ENCODE results near the gene PTPRQ.

Gene PTPRQ

DNA sequence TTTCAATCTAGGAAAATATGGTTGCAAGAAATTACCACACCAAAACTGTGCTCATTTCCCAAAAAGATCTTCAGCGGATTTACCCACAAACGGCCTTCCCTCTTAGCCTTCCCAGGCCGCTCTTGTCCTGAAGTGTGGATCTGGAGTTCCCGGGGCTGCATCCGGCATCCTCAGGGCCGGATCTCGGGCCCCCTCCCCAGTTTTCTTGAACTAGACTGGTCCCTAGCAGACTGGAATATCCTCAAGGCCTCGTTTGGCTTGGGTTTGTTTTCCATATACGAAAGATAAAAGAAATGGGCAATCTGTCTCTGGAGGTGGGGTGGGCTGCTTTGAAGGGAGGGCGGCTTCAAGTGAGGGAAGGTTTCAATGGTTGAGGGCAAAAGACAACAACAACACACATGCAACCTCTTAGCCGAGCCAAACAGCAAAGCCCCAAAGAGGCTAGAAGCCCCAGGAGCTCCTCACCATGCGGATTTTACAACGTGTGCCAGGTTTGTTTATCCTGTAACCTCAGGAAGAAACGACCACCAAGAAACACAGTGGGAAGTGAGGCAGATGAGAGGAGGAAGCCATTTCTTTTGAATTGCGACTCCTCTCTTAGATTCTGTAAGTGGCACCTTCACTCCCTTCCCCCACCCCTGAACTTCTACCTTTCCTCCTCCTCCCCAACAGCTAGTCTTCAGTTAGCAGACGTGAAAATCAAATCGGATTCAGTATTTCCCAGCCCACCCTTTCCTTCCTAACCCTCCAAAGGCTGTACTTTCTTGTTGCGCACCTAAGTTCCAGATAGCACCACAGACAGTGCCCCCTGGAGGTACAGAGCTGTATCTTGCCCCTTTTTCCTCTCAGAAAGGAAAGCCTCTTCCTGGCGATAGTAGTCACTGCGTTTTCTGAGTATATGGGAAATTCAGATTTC is 266.0 kb downstream of the PTPRQ start:
- Mint-ChIP-seq H3K27ac (no peak overlapping the region), H3K4me1 (no peaks in the 10 kb centered on the region), H3K4me3 (no peak overlapping the region), H3K9me3 (peaks cover 6% of the 10 kb centered on the region), H3K36me3 (no peaks in the 10 kb centered on the region), H3K27me3 (peaks cover 44% of the 10 kb centered on the region)

DNA sequence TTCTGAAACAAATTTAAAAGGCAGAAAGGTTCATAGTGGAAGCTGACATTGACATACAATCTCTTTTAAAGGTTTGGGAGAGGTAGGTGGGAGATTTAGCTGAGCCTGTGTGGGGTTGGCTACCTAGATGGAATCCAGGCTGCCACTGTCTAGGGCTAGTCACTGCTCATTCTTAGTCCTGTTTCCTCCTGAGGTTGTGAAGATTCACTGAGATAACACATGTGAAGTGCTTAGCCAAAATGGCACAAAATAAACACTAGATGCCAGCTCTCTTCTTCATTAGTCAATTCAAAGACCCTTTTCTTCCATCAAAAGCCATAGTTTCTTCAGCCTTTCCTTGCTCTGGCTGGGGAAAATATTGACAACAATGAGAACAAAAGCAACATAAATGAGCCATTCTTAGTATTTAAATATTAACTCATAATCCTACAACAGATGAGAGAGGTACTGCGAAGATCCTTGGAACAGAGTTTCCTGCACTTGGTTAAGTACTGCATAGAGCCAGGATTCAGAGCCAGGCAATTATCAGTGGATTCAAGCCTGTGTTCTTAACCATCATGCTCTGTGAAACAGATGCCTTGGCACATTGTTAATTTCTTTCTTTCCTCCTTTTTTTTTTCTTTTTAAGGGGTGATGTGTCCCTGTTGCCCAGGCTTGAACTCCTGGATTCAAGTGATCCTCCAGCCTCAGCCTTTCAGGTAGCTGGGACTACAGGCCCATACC is 266.9 kb downstream of the PTPRQ start:
- H3K27ac Mint-ChIP-seq, result no peak overlapping the region
- peaks cover 48% of the 10 kb centered on the region for H3K27me3 Mint-ChIP-seq
- H3K4me3 Mint-ChIP-seq, result no peak overlapping the region

DNA sequence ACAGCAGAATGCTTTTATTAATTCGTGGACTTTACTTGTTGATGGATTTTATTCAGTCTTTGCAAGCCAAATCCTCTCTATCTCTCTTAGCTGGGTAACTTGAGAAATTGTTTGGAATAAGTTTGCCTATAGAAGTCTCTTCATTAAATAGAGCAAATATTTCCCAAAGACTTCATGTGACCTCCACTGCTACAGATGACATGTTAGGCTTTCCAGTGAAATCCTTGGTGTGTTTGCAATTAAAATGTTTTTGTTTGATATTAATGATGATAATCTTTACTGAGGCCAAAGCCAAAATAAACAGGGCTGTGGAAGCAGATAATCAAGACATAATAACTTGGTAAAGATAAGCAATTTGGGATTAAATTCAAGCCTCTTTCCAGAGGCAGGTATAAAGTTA is 267.8 kb downstream of the PTPRQ start:
- Mint-ChIP-seq H3K4me1 (no peaks in the 10 kb centered on the region), H3K4me3 (no peak overlapping the region), H3K27ac (no peak overlapping the region), H3K9me3 (peaks cover 6% of the 10 kb centered on the region), H3K36me3 (no peaks in the 10 kb centered on the region), H3K27me3 (peaks cover 52% of the 10 kb centered on the region)

More for the DNA sequence above, 266.9 kb downstream of the PTPRQ start:
- Mint-ChIP-seq H3K4me1 (no peaks in the 10 kb centered on the region), H3K9me3 (peaks cover 6% of the 10 kb centered on the region), H3K36me3 (no peaks in the 10 kb centered on the region)

DNA sequence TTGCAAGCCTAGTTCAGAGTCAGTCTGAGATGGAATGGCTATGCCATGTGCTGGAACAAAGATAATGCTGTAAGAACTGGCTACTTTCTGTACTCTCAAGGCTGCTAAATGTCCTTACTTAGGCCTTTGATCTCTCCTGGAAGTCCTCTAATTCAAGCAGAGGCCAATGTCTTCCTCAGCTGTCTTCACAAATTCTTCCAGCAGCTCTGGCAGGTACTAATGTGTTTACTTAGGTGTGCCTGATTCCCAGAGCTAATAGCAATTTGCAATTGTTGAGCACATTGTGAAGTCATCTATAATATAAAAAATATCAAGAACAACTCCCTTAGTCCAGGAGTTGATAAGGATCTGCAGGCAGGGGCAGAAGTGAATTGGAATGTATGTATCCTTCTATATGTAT is 268.8 kb downstream of the PTPRQ start:
- H3K4me1 Mint-ChIP-seq, result no peaks in the 10 kb centered on the region
- H3K27ac Mint-ChIP-seq, result no peak overlapping the region
- no peaks in the 10 kb centered on the region for H3K36me3 Mint-ChIP-seq
- no peak overlapping the region for H3K4me3 Mint-ChIP-seq
- H3K9me3 Mint-ChIP-seq, result peaks cover 6% of the 10 kb centered on the region
- H3K27me3 Mint-ChIP-seq, result peaks cover 44% of the 10 kb centered on the region

DNA sequence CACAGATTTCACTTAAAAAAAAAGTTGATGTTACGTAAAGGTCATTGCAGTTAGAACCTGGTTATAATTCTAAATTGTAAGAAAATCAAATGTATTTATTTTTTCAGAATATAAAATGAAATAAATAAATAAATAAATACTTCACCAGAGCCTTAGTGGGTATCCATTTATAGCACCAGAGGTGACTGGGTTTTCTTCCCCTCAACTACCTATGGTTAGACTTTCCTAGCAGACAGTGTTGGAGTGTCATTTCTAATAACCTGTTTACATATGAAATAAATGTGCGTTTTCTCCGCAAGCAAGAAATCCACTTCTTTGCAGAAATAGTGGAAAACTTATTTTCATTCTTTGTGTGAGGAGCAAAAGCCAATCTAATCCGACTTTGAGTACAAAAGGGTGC is 269.4 kb downstream of the PTPRQ start:
- peaks cover 43% of the 10 kb centered on the region for H3K27me3 Mint-ChIP-seq
- no peak overlapping the region for H3K4me3 Mint-ChIP-seq
- no peaks in the 10 kb centered on the region for H3K36me3 Mint-ChIP-seq
- H3K4me1 Mint-ChIP-seq, result no peaks in the 10 kb centered on the region
- H3K9me3 Mint-ChIP-seq, result peaks cover 6% of the 10 kb centered on the region
- H3K27ac Mint-ChIP-seq, result no peak overlapping the region

DNA sequence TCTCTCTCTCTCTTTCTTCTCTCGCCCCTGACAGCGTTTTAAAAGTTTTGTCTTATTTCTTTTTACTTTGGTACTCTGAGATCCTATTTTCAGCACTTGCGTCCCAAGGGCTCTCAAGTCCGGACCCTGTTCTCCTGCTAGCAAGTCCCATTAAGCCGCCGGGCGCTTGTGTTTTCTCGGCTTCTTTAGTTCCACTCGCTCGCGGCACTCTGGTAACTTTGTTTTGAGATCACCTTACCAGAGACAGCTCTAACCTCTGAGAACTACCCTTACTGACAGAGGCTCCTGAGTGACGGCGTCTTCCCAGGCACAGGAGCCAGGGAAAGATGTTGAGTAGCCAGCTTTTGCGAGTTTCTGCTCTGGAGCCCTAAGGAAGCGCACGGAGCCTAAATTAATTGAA is 270.0 kb downstream of the PTPRQ start:
- no peaks in the 10 kb centered on the region for H3K36me3 Mint-ChIP-seq
- peaks cover 6% of the 10 kb centered on the region for H3K9me3 Mint-ChIP-seq
- H3K4me1 Mint-ChIP-seq, result no peaks in the 10 kb centered on the region
- no peak overlapping the region for H3K27ac Mint-ChIP-seq
- no peak overlapping the region for H3K4me3 Mint-ChIP-seq
- H3K27me3 Mint-ChIP-seq, result peaks cover 39% of the 10 kb centered on the region

DNA sequence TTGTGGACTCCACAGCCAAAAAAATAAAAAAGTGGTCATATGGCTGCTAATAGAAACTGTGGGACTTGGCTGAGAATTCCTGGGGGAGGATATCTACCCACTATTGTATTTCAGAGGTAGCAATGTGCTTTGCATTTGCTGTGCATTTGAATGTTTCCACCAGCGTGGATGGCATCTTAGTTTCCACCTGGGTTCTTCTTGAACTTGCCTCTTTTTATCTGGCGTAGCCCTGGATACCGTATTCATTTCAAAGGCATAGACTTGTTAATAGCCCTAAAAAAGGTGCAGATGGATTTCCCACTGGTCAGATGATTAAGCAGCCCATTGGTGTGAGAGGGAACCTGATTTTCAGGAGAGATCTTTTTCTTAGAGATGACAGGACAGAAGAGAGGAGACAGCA is 270.8 kb downstream of the PTPRQ start:
- H3K4me1 Mint-ChIP-seq, result no peaks in the 10 kb centered on the region
- peaks cover 34% of the 10 kb centered on the region for H3K27me3 Mint-ChIP-seq
- no peak overlapping the region for H3K4me3 Mint-ChIP-seq
- H3K27ac Mint-ChIP-seq, result no peak overlapping the region
- H3K9me3 Mint-ChIP-seq, result peaks cover 6% of the 10 kb centered on the region
- H3K36me3 Mint-ChIP-seq, result no peaks in the 10 kb centered on the region

DNA sequence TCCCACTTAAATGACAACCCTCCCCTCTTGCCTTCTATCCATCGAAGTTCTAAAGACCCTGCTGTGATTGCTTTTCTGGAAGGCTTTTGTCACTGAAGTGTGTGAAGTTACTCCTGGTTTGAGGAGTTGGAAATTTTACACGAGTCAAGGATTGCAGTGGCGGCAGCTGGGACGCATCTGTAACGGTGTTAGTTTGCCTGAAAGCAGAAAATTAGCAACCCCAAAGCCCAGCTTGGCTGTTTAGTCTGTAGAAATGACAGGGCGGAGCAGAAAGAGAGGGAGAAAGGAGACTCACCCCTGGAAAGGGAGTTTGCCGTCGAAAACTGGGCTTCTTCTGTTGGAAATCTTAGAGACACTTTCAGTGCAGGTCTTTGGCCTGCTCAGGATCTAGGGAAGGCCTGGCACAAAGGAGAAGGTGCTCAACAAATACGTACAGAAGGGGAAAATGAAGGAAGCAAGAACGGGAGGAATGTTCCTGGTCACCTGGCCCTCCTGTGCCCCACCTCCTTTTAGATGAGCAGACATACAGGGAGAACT is 271.7 kb downstream of the PTPRQ start:
- no peaks in the 10 kb centered on the region for H3K36me3 Mint-ChIP-seq
- H3K27me3 Mint-ChIP-seq, result peaks cover 28% of the 10 kb centered on the region
- H3K27ac Mint-ChIP-seq, result no peak overlapping the region
- no peaks in the 10 kb centered on the region for H3K4me1 Mint-ChIP-seq
- no peak overlapping the region for H3K4me3 Mint-ChIP-seq
- peaks cover 6% of the 10 kb centered on the region for H3K9me3 Mint-ChIP-seq

DNA sequence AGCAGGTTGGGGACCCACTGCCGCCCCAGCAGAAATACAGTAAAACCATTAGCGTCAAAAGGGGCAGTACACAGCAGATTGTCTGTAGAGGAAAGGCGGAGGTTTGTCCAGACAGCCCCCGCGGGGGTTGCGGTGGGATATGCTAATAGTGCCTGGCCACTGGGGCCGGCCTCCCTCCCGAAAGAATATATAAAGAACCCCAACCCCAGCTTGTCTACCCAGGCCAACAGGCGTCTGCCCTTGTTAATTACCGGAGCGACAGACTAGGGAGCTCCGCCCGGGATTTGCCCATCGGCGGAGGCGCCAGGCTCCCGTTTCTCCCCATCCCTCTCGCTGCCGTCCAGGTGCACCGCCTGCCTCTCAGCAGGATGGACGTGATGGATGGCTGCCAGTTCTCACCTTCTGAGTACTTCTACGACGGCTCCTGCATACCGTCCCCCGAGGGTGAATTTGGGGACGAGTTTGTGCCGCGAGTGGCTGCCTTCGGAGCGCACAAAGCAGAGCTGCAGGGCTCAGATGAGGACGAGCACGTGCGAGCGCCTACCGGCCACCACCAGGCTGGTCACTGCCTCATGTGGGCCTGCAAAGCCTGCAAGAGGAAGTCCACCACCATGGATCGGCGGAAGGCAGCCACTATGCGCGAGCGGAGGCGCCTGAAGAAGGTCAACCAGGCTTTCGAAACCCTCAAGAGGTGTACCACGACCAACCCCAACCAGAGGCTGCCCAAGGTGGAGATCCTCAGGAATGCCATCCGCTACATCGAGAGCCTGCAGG is 272.8 kb downstream of the PTPRQ start, which contains the start of gene MYF5:
Gene MYF5 (plus strand): TSS at position 217 of the 774 bp plus-strand sequence. CDS start 152 bp downstream, at position 369.
- Mint-ChIP-seq H3K27me3 (peaks cover 28% of the 10 kb centered on the region), H3K4me3 (no peak within 1 kb of the TSS), H3K27ac (no peak within 1 kb of the TSS), H3K36me3 (no peaks in the 10 kb centered on the region), H3K9me3 (peaks cover 6% of the 10 kb centered on the region), H3K4me1 (no peaks in the 10 kb centered on the region)

DNA sequence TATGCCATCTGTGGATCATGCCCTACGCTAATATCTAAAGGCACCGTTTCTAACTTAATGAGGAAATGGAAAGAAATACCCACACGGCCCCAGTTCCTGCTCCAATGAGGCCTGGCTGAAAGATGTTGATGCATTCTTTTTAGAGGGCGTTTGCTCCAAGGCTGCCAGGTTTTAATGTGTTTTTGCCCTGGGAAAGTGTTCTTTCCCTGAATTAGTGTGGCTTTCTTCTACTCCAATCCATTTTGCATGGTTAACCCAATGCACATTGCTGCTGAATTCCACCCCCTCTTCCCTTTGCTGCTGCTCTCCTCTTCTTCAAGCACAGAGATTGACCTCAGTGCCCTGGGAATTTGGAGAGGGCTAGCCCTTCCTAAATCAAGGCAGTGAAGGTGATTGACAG is 273.8 kb downstream of the PTPRQ start:
- no peak overlapping the region for H3K4me3 Mint-ChIP-seq
- H3K27ac Mint-ChIP-seq, result no peak overlapping the region
- no peaks in the 10 kb centered on the region for H3K4me1 Mint-ChIP-seq
- no peaks in the 10 kb centered on the region for H3K36me3 Mint-ChIP-seq
- peaks cover 23% of the 10 kb centered on the region for H3K27me3 Mint-ChIP-seq
- peaks cover 2% of the 10 kb centered on the region for H3K9me3 Mint-ChIP-seq

DNA sequence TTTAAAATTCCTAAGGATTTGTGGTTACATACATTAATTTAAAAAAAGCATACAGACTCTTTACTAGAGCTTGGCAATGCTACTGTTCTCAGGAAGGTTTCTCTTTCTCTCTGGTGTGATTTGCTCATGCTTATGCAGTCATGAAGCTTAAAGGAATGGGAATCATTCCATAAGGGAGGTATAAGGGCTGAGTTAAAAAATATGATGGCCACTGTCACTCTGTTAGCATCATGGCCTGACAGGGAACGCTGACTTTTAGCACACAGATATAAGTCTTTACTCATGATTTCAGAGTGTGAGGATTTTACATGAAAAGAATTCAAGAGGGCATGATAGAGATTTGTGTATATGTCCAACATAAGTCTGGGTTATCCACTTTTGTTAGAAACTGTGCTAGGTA is 276.5 kb downstream of the PTPRQ start:
- H3K27me3 Mint-ChIP-seq, result peaks cover 11% of the 10 kb centered on the region

DNA sequence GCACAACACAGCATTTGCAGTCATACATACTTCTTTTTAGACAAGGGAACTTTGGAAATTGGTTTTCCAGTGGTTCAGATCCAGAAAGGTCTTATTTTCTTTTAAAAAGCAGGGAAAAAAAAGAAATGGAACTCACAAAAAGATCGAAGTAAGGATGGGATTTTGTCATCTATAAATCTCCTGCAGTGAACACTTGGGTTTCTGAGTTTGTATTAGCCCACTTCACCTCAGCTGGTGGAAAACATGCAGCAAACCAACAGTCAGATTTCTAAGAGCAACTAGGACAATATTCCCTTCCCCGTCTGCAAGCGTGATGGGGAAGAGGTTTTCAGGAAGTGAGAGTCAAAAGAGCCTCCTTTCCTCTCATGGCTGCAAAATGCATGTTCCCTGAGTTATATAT is 277.3 kb downstream of the PTPRQ start:
- no peaks in the 10 kb centered on the region for H3K4me1 Mint-ChIP-seq
- H3K9me3 Mint-ChIP-seq, result no peaks in the 10 kb centered on the region

More for the DNA sequence above, 276.5 kb downstream of the PTPRQ start:
- no peaks in the 10 kb centered on the region for H3K9me3 Mint-ChIP-seq
- no peaks in the 10 kb centered on the region for H3K4me1 Mint-ChIP-seq
- H3K27ac Mint-ChIP-seq, result no peak overlapping the region
- H3K36me3 Mint-ChIP-seq, result no peaks in the 10 kb centered on the region
- H3K4me3 Mint-ChIP-seq, result no peak overlapping the region

More for the DNA sequence above, 277.3 kb downstream of the PTPRQ start:
- no peak overlapping the region for H3K27ac Mint-ChIP-seq
- H3K4me3 Mint-ChIP-seq, result no peak overlapping the region
- no peaks in the 10 kb centered on the region for H3K36me3 Mint-ChIP-seq
- H3K27me3 Mint-ChIP-seq, result peaks cover 5% of the 10 kb centered on the region
